GM23248 (cell line): ENCODE results near the gene ZNF681.

Experiments
- EZH2 ChIP-seq: fragments of 200-600 bp; sonication (generic); IDR thresholded peaks from 2 replicates; pipeline ENCODE4 v1.6.1; 2018; ENCODE audit warnings: antibody characterized with exemption, mild to moderate bottlenecking; ENCODE audit not compliant: insufficient read depth, poor library complexity, severe bottlenecking
- EZH2phosphoT487 ChIP-seq: fragments of 200-600 bp; sonication (generic); IDR thresholded peaks from 2 replicates; pipeline ENCODE4 v1.6.1; 2018; ENCODE audit warnings: antibody characterized with exemption, moderate library complexity, mild to moderate bottlenecking, low read depth; ENCODE audit not compliant: insufficient read depth

DNA sequence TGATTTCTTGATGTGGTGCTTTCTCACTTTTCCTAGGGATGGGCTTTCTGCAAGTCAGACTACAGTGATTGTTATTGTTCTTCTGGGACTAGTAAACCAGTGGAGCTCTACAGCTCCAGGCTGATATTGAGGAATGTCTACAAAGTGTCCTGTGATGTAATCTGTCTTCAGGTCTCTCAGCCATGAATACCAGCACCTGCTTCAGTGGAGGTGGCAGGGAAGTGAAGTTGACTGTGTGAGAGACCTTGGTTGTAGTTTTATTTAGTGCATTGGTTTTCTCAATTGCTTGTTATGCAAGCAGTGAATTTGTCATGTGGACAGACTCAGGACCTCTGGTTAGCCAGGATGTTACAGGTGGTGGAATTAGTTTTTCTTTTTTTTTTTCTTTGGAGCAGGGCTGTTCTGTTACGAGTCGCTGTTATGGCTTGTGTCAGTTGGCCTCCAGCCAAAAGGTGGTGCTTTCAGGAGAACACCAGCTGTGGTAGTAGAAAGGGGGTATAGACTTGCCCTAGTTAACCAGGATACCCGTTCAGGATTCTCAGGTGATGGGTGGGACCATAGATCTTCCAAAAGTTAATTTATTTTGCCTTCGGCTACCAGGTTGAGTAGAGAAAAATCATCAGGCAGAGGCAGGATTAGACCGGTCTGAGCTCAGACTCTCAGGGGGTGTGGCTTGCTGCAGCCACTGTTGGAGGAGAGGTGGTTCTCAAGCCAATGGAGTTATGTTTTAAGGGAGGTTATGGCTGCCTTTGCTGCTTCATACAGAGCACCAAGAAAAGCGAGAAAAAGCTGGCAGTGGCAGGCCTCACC lies 59.8 kb downstream of the ZNF681 start:
- TF ChIP-seq EZH2 (no peak), EZH2phosphoT487 (no peak)
